DOHH2 (cell line): ENCODE data around the gene OR2AE1.

ENCODE experiments used
- EZH2phosphoT487 ChIP-seq: fragments of 200-600 bp; sonication (generic); IDR thresholded peaks from 2 replicates; pipeline ENCODE4 v1.6.1; 2017; ENCODE audit warnings: borderline replicate concordance, mild to moderate bottlenecking, antibody characterized with exemption, low read length, moderate library complexity, mixed read lengths
- TF ChIP-seq, protein P1 (sequence below): fragments of 200-600 bp; sonication (generic); IDR thresholded peaks from one replicate; pipeline ENCODE4 v1.5.1; 2014; ENCODE audit warnings: antibody characterized with exemption, mild to moderate bottlenecking, low read depth, low read length; ENCODE audit not compliant: poor library complexity, severe bottlenecking

DNA sequence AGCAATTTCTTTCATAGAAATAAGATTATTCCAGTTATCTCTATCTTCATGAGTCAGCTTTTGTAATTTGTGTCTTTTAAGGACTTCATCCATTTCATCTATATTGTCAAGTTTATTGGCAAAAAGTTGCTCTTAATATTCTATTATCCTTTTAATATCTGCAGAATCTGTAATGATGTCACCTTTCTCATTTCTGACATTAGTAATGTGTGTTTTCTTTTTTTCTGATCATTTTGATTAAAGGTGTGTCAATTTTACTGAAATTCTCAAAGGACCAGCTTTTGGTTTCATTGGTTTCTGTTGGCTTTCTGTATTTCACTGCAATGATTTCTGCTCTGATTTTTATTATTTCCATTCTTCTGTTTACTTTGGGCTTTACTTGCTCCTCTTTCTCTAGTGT is 17.9 kb upstream of the OR2AE1 start:
- TF ChIP-seq, protein P1, sequence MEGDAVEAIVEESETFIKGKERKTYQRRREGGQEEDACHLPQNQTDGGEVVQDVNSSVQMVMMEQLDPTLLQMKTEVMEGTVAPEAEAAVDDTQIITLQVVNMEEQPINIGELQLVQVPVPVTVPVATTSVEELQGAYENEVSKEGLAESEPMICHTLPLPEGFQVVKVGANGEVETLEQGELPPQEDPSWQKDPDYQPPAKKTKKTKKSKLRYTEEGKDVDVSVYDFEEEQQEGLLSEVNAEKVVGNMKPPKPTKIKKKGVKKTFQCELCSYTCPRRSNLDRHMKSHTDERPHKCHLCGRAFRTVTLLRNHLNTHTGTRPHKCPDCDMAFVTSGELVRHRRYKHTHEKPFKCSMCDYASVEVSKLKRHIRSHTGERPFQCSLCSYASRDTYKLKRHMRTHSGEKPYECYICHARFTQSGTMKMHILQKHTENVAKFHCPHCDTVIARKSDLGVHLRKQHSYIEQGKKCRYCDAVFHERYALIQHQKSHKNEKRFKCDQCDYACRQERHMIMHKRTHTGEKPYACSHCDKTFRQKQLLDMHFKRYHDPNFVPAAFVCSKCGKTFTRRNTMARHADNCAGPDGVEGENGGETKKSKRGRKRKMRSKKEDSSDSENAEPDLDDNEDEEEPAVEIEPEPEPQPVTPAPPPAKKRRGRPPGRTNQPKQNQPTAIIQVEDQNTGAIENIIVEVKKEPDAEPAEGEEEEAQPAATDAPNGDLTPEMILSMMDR = no peak
- no peak for TF ChIP-seq EZH2phosphoT487
